HG02763 (cell line): ENCODE measurements around the gene TM4SF20.
"Not testable (repeated sequence)": the region's sequence is repeated elsewhere in the genome, so short reads cannot be mapped to it uniquely, and the experiment has no call there.

Experiments used
- ATAC-seq: cut with Tn5 transposase; IDR thresholded peaks from one replicate; pipeline ENCODE4 v1.9.1; 2021; ENCODE audit warnings: mild to moderate bottlenecking, moderate library complexity; ENCODE audit not compliant: unreplicated experiment

TM4SF20 gene

DNA sequence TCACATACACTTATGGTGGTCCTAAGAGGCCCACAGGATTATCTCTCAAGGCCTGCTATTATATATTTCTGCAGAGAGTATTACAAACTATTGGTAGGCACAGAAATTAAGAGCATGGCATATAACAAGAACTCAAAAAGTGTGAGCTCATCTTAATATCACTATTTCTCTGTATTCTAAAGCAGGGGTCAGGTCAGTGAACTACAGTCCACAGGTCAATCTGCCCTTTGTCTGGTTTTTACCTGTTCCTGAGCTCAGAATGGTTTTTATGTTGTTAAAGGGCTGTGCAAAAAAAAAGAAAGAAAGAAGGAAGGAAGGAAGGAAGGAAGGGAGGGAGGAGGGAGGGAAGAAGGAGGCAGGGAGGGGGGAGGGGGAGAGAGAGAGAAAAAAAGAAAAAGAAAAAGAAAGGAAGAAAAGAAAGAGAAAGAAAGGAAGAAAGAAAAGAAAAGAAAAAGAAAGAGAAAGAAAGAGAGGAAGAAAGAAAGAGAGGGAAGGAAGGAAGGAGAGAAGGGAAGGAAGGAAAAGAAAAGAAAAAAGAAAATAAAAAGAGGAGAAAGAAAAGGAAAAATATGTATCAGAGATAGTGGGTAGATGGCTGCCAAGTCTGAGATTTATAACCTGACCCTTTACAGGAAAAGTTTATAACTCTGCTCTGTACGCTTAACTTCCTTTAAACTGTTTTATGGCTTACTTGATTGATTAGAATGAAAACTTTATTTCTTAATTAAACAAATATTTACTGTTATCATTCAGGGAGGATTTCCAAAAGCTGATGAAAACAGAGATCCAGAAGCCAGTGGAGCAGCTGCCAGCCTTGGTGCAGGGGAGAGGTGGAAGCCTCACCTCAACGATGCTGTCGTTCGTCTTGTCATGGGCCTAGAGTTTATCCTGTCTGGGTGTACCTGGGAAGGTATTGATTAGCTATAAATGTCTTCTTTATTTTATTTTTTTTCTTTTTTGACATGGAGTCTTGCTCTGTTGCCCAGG, 19.9 kb upstream of the TM4SF20 start:
- no peak for ATAC-seq

DNA sequence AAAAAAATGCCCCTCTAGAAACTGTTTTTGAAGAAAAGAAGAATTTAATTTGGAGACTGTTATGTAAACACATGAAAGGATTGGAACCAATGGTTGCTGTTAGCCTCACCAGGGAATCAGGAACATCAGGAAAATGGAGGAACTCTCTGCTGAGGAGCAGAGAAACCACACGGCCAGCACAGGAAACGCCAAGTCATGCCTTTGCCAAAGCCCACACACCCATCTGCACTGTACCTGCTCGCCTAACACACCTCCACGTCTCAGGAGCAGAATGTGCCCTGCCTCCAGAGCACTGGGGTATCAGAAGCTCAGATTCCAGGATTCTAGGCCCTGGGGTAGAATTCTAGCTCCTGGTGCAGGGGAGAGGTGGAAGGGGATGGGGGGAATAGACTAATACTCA, 18.5 kb upstream of the TM4SF20 start:
- no peak for ATAC-seq

- no peak for ATAC-seq
These were observed 16.4 kb upstream of the TM4SF20 start for GRCh38 chr2:227395556-227395955.

DNA sequence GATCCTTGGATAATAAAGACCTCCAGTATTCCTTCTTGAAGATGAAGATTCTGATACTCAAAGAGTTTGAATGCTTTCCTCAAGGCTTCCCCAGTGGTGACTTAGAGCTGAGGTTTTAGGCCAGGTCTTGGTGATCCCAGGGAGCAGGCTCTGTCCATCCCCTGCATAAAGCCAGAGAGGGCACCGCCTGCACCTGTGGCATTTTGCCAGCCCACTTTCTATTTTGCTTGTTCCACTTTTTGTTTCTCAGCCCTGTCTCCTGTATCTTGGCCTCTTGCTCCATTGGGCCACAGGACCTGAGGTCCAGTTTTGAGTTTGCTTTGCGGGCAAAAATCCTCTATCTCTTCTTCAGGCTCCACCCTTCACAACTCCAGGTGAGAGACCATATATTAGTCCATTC, 15.3 kb upstream of the TM4SF20 start:
- no peak for ATAC-seq

GRCh38 chr2:227390468-227391256, 11.6 kb upstream of the TM4SF20 start:
- ATAC-seq: no peak

GRCh38 chr2:227389661-227390060, 10.6 kb upstream of the TM4SF20 start:
- no peak for ATAC-seq

DNA sequence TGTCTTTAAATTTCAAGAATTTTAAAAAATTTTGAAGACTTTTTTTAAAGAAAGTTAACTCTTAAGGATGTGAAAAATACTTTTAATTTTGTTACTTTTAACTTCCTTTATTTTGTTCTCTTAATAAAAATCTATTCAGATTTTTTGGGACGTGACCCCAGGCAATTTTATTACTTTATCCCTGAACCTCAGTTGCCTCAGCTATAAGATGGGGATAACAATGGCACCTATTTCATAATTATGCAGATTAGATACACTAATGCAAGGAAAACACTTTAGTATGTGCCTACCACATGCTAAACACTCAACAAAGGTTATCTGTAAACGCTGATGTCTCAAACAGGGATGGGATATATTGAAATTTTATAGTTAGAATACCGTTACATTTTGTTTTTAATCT, 10.1 kb upstream of the TM4SF20 start:
- no peak for ATAC-seq

DNA sequence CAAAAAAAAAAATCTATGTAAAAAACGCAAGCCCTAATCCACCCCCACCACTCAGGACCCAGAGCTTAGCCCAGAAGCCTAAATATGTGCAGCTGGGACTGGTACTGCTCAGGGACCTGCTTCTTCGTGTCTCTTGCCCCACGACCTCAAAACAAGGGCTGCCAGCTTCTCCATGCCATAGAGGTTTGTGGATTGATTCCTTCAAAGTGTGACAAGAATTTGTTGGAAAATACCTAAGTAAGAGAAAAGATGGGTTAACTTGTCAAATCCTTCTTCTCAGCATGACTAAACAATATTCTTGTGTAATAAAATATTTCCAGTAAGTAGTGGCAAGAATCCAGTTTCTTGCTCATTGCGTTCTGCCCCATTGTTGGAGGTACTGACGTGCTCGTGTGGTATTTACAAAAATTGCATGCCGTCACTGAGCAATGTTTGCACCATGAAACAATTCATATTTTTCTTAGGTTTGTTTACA, 9.5 kb upstream of the TM4SF20 start:
- no peak for ATAC-seq

- not testable (repeated sequence) for ATAC-seq
These were observed 8.5 kb upstream of the TM4SF20 start, which contains the start of gene SCYGR1 for GRCh38 chr2:227387583-227387982. Gene SCYGR1, minus strand, starts transcription at chr2:227387949. Its CDS starts 0 bp downstream, at chr2:227387949.

- no peak for ATAC-seq
These were observed 7.5 kb upstream of the TM4SF20 start for GRCh38 chr2:227386630-227387029.

GRCh38 chr2:227383686-227384085, 4.6 kb upstream of the TM4SF20 start:
- no peak for ATAC-seq

GRCh38 chr2:227382241-227382835, 3.2 kb upstream of the TM4SF20 start:
- ATAC-seq: not testable (repeated sequence)

DNA sequence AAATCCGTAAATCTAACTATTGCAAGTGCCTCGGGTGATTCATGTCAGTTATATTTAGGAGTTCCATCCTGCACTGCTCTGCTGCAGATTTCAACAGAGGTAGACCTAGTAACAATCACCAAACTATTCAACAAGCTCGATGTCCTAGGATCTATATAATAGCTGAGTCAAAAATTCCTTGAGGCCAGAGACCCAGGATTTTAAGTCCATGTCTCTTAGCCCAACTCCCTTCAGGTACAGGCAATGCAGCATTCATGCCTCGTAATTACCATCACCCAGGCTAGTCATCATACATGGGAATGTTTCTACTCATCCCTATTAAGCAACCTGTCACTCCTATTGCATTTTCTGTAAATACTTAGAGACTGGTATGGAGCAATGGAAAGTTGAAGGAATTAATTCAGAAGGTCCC, 729 bp downstream of the TM4SF20 start:
- ATAC-seq: no peak

DNA sequence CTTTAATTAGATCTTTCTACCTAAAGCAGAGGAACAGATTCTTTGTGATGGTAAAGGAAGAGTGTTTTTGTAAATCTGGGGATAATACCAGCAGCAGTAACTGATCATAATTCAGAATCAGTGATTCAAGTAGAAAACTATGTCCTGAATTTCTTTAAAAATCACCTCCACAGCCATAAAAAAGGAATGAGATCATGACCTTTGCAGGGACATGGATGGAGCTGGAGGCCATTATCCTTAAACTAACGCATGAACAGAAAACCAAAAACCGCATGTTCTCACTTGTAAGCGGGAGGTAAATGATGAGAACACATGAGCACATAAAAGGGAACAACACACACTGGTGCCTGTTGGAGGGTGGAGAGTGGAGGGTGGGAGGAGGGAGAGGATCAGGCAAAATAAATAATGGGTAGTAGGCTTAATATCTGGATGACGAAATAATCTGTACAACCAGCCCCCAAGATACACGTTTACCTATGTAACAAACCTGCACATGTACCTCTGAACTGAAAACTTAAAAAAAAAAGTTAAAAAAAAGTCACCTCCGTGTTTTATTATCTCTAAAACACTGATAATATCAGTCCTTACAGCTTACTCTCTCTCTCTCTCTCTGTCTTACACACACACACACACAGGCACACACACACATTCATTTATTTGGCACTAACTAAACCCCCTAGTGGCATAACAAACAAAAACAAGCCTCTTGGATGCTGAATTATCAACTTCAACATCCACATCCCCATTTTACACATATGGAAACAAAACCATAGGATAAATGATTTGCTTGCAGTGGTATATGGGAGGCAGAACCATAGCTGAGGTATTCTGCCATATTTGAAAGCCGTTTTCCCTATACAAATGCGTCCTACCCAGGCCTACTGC, 1.4 kb downstream of the TM4SF20 start:
- no peak for ATAC-seq

- ATAC-seq: no peak
These were observed 2.3 kb downstream of the TM4SF20 start for GRCh38 chr2:227376656-227377396.

DNA sequence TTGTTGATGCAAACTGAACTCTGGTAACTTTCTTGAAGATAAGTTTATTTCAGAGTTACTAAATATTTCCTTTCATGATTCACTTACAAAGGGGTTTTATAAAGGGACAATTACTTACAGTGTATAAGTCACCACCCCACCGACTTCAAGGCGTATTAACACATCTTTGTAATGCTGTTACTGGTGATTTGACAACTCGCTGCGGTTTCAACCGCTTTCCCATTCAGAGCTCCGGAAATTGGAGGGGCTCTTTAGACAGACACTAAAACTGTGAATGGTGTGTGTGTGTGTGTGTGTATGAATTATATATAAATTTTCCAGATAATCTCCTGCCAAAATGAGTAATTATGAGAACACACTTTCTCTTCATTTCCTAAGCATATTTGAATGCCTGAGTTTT, 4.9 kb downstream of the TM4SF20 start:
- no peak for ATAC-seq

DNA sequence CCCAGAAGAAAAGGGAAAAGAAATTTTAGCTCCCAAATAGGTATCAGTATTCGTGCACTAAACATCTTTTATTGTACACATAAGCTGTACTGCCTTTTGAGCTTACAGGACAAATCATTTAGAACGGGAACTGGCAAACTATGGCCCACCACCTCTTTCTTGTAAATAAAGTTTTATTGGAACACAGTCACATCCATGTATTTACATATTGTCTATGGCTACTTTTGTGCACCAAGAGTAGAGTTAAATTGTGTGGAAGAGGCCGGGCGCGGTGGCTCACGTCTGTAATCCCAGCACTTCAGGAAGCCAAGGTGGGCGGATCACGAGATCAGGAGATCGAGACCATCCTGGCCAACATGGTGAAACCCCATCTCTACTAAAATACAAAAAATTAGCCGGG, 5.7 kb downstream of the TM4SF20 start:
- no peak for ATAC-seq

DNA sequence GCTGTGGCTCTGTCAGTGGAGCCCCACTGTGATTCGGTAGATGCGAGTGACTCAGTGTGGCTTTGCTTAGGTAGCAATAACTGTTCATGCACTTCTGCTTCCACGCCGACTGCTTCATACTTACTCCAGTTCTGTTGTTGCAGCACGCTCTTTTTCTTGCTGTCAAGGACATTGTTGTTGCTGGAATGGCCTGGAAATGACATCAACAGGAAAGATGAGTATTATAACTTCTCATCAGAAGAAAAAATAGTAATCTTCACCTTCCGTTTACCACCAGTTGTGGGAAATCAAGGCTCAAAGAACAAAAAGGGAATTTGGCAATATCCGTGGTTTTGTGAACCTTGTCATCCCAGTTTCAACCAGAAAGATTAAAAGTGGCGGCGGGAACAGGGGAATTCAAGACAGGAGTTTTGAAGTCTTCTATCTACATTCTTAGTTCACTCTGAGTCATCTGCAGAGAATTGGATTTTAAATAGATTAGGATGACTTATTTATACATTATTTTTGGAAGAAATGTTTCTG, 8.3 kb downstream of the TM4SF20 start:
- no peak for ATAC-seq

DNA sequence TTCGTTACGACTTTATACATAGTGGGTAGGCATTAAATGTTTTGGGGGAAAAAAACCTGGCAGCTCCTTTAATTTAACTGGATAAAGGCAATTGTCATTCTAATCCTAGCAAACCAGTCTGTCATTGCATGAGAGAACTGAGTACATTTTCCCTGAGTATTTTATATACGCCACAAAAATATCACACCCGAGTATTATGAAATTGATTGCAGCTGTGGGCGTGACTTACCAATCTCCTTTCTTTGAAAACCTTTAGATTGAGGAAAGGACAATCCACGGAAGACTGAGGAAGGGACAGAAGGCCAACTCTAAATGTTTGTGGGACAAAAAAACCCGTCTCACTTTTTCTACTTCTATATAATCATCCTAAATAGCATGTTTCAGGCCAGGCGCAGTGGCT, 9.0 kb downstream of the TM4SF20 start:
- no peak for ATAC-seq
